Astrocyte of the spinal cord (primary cell): ENCODE measurements around the gene IPP.
"Not testable (repeated sequence)": the region's sequence is repeated elsewhere in the genome, so short reads cannot be mapped to it uniquely, and the experiment has no call there.

ENCODE experiments used
- DNase-seq: peaks from one replicate; pipeline ENCODE4 v3.0.0; 2011; ENCODE audit warnings: low read depth, low spot score
- H3K4me3 ChIP-seq: 2 replicates; pipeline ENCODE4 v1.5.1; 2011; ENCODE audit warnings: low read depth, mild to moderate bottlenecking, low read length, moderate library complexity
- in situ Hi-C: cut with HindIII; loops from 2 replicates; pipeline ENCODE4 v1.10.0; 2017; ENCODE audit warnings: low sequenced_read_pairs
- TF ChIP-seq, protein P1 (sequence below): IDR thresholded peaks from 2 replicates; pipeline ENCODE4 v1.5.1; 2012; ENCODE audit warnings: low read depth, mild to moderate bottlenecking, low read length, inconsistent platforms

IPP gene

GRCh38 chr1:45694823-45695222 is 55.6 kb downstream of the IPP start:
- TF ChIP-seq, protein P1, sequence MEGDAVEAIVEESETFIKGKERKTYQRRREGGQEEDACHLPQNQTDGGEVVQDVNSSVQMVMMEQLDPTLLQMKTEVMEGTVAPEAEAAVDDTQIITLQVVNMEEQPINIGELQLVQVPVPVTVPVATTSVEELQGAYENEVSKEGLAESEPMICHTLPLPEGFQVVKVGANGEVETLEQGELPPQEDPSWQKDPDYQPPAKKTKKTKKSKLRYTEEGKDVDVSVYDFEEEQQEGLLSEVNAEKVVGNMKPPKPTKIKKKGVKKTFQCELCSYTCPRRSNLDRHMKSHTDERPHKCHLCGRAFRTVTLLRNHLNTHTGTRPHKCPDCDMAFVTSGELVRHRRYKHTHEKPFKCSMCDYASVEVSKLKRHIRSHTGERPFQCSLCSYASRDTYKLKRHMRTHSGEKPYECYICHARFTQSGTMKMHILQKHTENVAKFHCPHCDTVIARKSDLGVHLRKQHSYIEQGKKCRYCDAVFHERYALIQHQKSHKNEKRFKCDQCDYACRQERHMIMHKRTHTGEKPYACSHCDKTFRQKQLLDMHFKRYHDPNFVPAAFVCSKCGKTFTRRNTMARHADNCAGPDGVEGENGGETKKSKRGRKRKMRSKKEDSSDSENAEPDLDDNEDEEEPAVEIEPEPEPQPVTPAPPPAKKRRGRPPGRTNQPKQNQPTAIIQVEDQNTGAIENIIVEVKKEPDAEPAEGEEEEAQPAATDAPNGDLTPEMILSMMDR, result no peak
- DNase-seq, result no peak
- in situ Hi-C loops, result no loop called here
- H3K4me3 ChIP-seq, result no peak overlapping the region

DNA sequence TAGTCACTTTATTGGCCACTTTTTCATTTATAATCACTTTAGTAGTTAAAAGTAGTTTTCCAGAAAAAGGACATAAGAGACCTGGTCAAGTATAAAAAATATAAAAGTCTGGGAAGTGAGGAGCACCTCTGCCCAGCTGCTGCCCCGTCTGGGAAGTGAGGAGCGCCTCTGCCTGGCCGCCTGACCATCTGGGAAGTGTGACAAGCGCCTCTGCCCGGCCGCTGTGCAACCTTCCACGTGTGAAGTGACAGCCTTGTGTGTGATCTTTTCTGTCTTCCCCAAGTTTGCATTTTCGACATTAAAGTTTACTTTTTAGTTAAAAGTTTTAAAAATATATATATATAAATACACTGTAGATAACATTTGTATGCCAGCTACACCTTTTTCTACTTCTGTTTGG is 56.6 kb downstream of the IPP start:
- H3K4me3 ChIP-seq, DNase-seq, in situ Hi-C loops: not testable (repeated sequence)

- TF ChIP-seq, protein P1, result peak; percentile 9
- in situ Hi-C loops, result no loop called here
- peak; percentile 92 for DNase-seq
- peak within 1 kb of the TSS; percentile 95 for H3K4me3 ChIP-seq
These were observed 62.4 kb downstream of the IPP start, which contains the start of gene TMEM69 for GRCh38 chr1:45687754-45688740. TSS of gene TMEM69 (plus strand) at chr1:45688181. CDS start at chr1:45691069, 2,888 bp downstream.

DNA sequence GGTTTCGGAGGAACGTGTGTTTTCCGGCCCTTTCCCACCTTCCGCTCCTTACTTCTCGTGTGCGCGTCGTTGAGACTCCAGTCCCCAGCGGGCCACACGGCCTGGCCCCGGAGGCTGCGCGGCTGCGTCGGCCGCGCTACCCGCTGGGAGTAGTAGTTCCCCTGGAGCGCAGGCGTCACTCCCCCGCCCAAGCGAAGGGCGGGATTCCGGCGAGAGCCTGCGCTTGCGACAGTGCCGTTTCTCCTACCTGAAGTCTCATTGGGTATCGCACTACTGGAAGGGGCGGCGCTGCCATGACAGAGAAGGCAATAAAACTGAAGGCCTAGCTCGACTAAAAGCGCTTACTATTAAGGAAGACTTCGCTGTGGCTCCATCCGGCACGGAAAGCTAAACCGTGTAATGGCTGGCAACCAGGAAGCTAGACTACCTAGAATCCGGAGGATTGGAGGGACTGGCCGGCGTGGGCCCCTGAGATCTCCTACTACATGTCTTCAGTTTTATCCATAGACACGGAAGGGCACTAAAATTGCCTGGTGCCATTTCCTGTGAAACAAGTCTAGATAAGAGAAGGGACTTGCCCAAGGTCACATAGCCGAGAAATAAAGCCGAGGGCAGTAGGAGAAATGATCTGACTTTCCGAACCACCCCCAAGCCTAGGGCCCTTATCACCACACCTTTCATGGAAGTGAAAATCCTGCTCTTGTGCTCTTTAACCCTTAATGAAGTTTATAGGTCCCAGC is 63.3 kb downstream of the IPP start:
- DNase-seq, result peak; percentile 99
- TF ChIP-seq, protein P1, result no peak
- in situ Hi-C loops, result no loop called here
- peak overlapping the region; percentile 95 for H3K4me3 ChIP-seq

- in situ Hi-C loops, result no loop called here
- TF ChIP-seq, protein P1, result no peak
- peak within 1 kb of the TSS; percentile 95 for H3K4me3 ChIP-seq
- DNase-seq, result peak; percentile 97
These were observed 64.0 kb downstream of the IPP start, which contains the start of gene GPBP1L1 for GRCh38 chr1:45686288-45687013. TSS of gene GPBP1L1 (minus strand) at chr1:45686533. CDS start at chr1:45659087, 27,446 bp downstream.

DNA sequence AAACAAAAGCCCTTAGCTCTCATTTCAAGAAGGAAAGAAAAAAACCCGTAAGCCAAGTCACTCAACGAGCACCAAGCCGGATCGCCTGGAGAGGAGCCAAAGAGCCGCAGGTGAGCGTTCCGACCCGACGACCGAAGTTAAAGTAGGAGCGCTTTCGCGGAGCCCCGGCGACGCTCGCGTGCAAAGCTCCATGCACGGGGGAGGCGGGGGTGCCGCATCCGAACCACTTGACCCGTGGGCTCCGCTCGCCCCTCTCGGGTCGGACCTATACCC is 64.5 kb downstream of the IPP start:
- in situ Hi-C loops, result no loop called here
- peak overlapping the region; percentile 95 for H3K4me3 ChIP-seq
- TF ChIP-seq, protein P1, result no peak
- no peak for DNase-seq
